Neural crest cell (in vitro differentiated cells): Measurements from ENCODE around the gene JARID2. TPM values are rescaled to one million over a fixed set of nuclear protein-coding genes. Genes with fewer than 3 reads are reported as not detected.

Experiments used
- DNase-seq: peaks from one replicate; pipeline ENCODE4 v3.0.0; 2021; ENCODE audit warnings: low read depth, mixed read lengths, low spot score
- H3K27ac Mint-ChIP-seq: one replicate; pipeline ENCODE4 v1.8.0; 2021; ENCODE audit warnings: mild to moderate bottlenecking, mixed read lengths; ENCODE audit not compliant: unreplicated experiment
- H3K27me3 Mint-ChIP-seq: 2 replicates; pipeline ENCODE4 v1.8.0; 2021; ENCODE audit warnings: low read depth, mild to moderate bottlenecking, mixed read lengths
- H3K36me3 Mint-ChIP-seq: 2 replicates; pipeline ENCODE4 v1.8.0; 2021; ENCODE audit warnings: low read depth, mild to moderate bottlenecking, mixed read lengths
- H3K4me1 Mint-ChIP-seq: 2 replicates; pipeline ENCODE4 v1.8.0; 2021; ENCODE audit warnings: mixed read lengths
- H3K4me3 Mint-ChIP-seq: one replicate; pipeline ENCODE4 v1.8.0; 2021; ENCODE audit warnings: mild to moderate bottlenecking, mixed read lengths
- H3K9me3 Mint-ChIP-seq: 2 replicates; pipeline ENCODE4 v1.8.0; 2021; ENCODE audit warnings: mixed read lengths
- total RNA-seq: library from RNA; stranded (reverse); gene quantifications from 2 replicates; pipeline ENCODE4 v1.2.1, GENCODE V29; 2021
- TF ChIP-seq, protein P1 (sequence below): fragments of 200-600 bp; sonication (generic); conservative IDR thresholded peaks from 2 replicates; pipeline ENCODE4 v1.5.0; 2021; ENCODE audit warnings: antibody characterized with exemption, mild to moderate bottlenecking

JARID2 gene
- total RNA-seq, 1 donor from 2014 or later, result 33.9 TPM

DNA sequence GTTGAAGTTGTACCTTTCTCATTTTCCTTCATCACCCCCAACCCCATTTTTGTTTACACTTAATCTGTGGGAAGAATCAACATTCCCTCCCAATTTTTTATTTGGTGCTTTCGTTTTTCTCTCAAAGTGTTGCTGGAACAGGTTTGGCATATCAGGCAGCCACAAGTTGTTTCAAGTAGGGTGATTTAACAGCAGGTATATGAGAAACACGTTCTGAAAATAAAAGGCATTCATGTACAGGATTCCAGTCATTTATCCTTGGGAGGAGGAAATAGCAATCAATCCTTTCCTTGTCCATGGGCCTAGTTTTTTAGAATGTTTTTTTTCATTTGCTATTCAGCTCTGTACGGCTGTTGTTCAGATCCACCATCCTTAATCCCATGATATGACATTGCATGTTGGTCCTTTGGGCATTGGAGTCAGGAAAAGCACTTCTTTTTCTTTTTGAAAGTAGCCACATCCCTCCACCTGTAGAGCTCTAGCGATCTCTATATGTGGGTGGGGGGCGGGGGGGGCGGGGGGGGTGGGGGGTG lies 120.2 kb downstream of the JARID2 start:
- Mint-ChIP-seq H3K27ac (no peak overlapping the region), H3K27me3 (no peaks in the 10 kb centered on the region), H3K4me3 (no peak overlapping the region), H3K4me1 (peaks cover 37% of the 10 kb centered on the region), H3K36me3 (peaks cover 4% of the 10 kb centered on the region), H3K9me3 (no peaks in the 10 kb centered on the region)
- TF ChIP-seq, protein P1, sequence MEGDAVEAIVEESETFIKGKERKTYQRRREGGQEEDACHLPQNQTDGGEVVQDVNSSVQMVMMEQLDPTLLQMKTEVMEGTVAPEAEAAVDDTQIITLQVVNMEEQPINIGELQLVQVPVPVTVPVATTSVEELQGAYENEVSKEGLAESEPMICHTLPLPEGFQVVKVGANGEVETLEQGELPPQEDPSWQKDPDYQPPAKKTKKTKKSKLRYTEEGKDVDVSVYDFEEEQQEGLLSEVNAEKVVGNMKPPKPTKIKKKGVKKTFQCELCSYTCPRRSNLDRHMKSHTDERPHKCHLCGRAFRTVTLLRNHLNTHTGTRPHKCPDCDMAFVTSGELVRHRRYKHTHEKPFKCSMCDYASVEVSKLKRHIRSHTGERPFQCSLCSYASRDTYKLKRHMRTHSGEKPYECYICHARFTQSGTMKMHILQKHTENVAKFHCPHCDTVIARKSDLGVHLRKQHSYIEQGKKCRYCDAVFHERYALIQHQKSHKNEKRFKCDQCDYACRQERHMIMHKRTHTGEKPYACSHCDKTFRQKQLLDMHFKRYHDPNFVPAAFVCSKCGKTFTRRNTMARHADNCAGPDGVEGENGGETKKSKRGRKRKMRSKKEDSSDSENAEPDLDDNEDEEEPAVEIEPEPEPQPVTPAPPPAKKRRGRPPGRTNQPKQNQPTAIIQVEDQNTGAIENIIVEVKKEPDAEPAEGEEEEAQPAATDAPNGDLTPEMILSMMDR, result no peak
- DNase-seq, result no peak

DNA sequence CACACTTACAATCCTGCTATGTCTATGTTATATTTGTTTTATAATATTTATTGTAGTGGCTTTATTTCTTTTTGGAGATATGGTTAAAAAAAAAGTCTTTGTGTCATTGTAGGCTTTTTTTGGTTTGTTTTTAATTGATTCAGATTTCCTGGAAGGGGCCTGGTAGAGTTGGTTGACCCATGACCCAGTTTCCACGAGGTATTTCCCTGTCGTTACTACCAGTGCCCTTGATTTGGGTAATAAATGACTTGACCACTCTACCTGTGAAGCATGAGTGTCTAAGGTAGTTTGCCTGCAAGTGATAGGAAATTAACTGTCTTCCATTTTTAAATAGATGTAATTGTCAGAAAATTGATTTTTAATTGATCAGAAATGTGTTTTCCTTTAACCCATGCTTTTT lies 121.0 kb downstream of the JARID2 start:
- Mint-ChIP-seq H3K4me3 (no peak overlapping the region), H3K9me3 (no peaks in the 10 kb centered on the region), H3K27ac (no peak overlapping the region), H3K27me3 (no peaks in the 10 kb centered on the region), H3K4me1 (peaks cover 45% of the 10 kb centered on the region), H3K36me3 (peaks cover 4% of the 10 kb centered on the region)
- TF ChIP-seq, protein P1, result no peak
- DNase-seq, result no peak

DNA sequence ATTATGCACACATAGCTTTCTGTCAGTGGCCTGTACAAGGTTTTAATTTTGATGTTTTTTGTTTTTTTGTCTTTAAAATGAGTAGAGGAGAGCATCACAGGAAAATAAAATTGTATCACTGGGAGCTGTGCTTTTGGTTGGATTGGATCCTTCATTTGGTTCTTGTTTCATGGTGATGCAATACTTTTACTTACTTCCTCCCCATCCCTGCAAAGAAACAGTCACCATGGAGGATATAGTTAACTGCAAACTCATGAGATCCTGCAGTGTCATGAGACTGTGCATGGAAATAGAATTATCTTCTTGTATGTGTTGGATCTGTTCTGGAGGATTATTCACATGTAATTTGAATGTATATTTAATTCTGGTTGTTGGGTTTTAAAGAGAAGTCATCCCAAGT lies 122.3 kb downstream of the JARID2 start:
- H3K27me3 Mint-ChIP-seq, result no peaks in the 10 kb centered on the region
- H3K36me3 Mint-ChIP-seq, result peaks cover 4% of the 10 kb centered on the region
- H3K4me3 Mint-ChIP-seq, result no peak overlapping the region
- no peaks in the 10 kb centered on the region for H3K9me3 Mint-ChIP-seq
- peaks cover 46% of the 10 kb centered on the region for H3K4me1 Mint-ChIP-seq
- DNase-seq, result no peak
- peak overlapping the region; percentile 73 for H3K27ac Mint-ChIP-seq
- TF ChIP-seq, protein P1, result no peak

DNA sequence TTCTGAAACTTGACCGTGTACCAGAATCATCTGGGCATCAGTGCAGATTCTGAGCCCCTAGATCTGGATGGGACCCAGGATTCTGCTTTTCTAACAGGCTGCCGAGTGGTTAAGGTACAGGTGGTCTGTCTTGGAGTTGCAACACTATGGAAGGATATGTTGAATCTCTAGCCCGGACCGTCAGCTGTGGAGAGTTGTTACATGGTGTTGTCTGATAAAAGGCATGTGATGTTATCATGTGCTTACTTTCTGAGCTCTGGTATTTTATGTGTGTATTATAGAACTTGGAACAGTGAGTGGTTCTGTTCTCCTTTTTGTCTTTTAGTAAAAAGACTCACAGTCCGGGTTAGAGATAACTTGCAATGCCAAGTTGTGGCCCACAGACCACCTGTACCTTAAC lies 123.0 kb downstream of the JARID2 start:
- DNase-seq, result no peak
- H3K9me3 Mint-ChIP-seq, result no peaks in the 10 kb centered on the region
- peaks cover 4% of the 10 kb centered on the region for H3K36me3 Mint-ChIP-seq
- no peaks in the 10 kb centered on the region for H3K27me3 Mint-ChIP-seq
- no peak overlapping the region for H3K27ac Mint-ChIP-seq
- peaks cover 46% of the 10 kb centered on the region for H3K4me1 Mint-ChIP-seq
- H3K4me3 Mint-ChIP-seq, result no peak overlapping the region
- TF ChIP-seq, protein P1, result no peak

DNA sequence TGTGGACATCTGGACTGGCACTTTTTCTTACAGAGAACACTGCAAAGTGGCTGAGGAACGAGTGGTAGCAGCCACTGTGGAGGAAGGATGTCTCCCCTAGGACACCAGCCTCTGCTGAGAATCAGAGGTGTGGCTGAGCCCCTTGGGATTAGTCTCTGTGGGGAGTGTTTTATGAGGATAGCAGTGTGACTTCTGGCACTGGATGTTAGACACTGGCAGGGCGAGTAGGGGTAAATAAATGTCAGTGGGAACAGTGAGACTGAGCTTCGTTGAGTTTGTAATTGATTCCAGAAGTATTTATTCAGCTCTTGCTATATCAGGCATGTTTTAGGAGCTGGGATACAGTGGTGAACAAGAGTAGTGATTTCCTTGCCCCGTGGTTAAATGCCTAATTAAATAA lies 124.0 kb downstream of the JARID2 start:
- H3K4me1 Mint-ChIP-seq, result peaks cover 46% of the 10 kb centered on the region
- DNase-seq, result no peak
- TF ChIP-seq, protein P1, result no peak
- no peaks in the 10 kb centered on the region for H3K9me3 Mint-ChIP-seq
- H3K36me3 Mint-ChIP-seq, result peaks cover 4% of the 10 kb centered on the region
- H3K4me3 Mint-ChIP-seq, result no peak overlapping the region
- no peak overlapping the region for H3K27ac Mint-ChIP-seq
- no peaks in the 10 kb centered on the region for H3K27me3 Mint-ChIP-seq
